ENCODE measurements around the gene AFF2. TPM values are rescaled to one million over a fixed set of nuclear protein-coding genes. Genes with fewer than 3 reads are reported as not detected.
"Not testable (repeated sequence)": the region's sequence is repeated elsewhere in the genome, so short reads cannot be mapped to it uniquely, and the experiment has no call there.

The AFF2 gene
- total RNA-seq, 2 donors from 2014 or later = 0.09 to 0.42 TPM

GRCh38 chrX:148871422-148872160, 371.2 kb downstream of the AFF2 start:
- intact Hi-C loops (cut with DNase I, micrococcal nuclease) = no loop called here
- ATAC-seq (no peak), DNase-seq (no peak)

DNA sequence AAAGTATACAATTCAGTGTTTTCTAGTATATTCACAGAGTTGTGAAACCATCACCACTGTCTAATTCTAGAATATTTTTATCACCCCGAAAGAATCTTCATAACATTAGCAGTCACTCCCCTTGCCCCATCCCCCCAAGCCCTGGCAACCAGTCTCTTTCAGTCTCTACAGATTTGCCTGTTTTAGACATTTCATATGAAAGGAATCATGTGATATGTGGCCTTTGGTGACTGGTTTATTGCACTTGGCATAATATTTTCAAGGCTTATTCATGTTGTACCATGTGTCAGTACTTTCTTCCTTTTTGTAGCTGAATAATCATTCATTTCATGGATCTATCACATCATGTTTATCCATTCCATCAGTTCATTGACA, 371.7 kb downstream of the AFF2 start:
- ATAC-seq (no peak), DNase-seq (no peak)
- intact Hi-C loops (cut with DNase I, micrococcal nuclease) = no loop called here

- no peak for ATAC-seq
- no peak for DNase-seq
- intact Hi-C loops (cut with DNase I, micrococcal nuclease) = no loop called here
Observed at GRCh38 chrX:148872881-148873280, 372.5 kb downstream of the AFF2 start.

GRCh38 chrX:148874636-148875246, 374.3 kb downstream of the AFF2 start:
- no peak for DNase-seq
- no peak for ATAC-seq
- intact Hi-C loops (cut with DNase I, micrococcal nuclease) = no loop called here

GRCh38 chrX:148878371-148878770, 378.0 kb downstream of the AFF2 start:
- no peak for ATAC-seq
- no peak for DNase-seq
- intact Hi-C loops (cut with DNase I, micrococcal nuclease) = no loop called here

- no peak for ATAC-seq
- intact Hi-C loops (cut with DNase I, micrococcal nuclease) = no loop called here
- DNase-seq = no peak
Observed at GRCh38 chrX:148885203-148885602, 384.8 kb downstream of the AFF2 start.

DNA sequence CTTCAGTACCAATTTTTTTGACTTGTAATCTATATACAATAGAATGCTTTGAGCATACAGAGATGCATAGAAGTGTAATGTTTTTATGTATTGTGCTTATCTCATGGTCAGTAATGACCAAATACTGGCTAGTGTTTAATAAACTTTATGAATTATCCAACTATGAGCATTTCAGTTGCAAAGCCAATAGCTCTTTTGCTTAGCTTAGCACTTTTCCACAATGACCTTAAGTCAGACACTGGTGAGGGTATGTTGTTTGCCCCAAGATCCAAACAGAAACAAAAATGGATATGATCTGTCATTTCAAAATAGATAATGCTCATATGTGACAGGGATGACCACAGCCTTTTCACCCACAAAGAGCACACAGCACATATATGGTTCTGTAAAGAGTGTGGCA, 393.0 kb downstream of the AFF2 start:
- ATAC-seq = no peak
- DNase-seq = no peak
- intact Hi-C loops (cut with DNase I, micrococcal nuclease) = no loop called here

DNA sequence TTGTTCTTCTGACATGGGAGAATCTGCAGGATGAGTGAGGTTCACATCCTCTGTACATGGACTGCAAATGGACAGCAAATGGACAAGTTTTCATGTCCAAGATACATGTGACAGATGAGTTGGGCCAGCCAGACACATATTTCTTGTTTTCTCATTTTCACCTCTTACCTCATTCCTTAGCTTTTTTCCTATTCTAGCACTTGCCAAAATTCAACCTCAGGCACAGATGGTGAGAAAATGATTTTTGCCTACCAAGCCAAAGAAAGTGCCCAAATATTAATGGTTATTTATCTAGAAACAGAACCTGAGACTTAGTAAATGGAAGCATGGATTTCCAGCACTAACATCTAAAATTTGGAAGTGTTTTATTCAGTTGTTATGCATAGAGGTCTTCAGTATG, 402.2 kb downstream of the AFF2 start:
- intact Hi-C loops (cut with DNase I, micrococcal nuclease) = no loop called here
- ATAC-seq (no peak), DNase-seq (no peak)

DNA sequence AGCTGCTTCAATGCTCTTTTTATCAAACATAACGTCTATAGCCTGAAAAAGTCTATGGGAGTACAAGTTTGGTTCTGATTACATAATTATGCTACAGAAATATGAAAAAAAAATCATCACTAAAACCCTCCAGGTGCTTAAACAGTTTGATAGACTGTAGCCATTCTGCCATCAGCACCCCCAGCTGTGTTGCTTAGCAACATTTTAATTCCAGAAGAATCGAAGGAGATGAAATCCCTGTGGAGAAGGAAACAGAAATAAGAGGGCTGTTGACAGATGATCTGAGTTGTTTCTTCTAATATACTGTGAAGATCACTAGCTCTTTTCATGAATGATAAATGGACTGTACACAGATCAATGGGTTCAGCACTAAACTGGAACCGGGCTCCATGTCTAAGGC, 402.8 kb downstream of the AFF2 start:
- intact Hi-C loops (cut with DNase I, micrococcal nuclease) = no loop called here
- ATAC-seq (no peak), DNase-seq (no peak)

DNA sequence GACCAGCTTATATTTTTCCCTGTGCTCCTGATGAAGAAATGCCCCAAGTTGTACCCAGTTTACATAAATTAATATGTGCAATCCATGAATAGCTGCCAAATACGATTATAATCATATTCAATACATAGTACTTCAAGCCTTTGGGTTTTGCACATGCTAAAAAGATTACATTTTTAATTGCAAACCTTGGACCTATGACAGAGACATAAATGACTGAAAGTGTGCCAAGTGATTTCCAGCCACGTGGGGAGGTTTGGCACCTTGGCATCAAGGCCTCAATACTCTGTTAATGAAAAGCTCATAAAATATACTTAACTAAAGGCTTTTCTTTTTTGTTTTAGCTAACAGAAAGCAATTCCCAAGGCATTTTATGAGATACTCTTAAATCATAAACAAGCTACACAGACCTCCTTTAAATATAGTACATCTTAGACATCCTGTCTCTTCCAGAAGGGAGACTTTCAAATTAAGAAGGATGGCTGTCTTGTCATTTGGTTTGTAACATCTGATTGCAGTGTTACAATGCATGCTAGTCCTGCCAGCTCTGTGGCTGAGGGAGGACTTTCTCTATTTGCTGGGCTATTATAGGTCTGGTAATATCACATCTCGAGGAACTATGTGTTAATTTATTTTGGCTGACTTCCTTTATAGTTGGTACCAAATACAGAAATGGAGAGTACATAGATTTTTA, 404.1 kb downstream of the AFF2 start:
- intact Hi-C loops (cut with DNase I, micrococcal nuclease) = no loop called here
- ATAC-seq (no peak), DNase-seq (no peak)

DNA sequence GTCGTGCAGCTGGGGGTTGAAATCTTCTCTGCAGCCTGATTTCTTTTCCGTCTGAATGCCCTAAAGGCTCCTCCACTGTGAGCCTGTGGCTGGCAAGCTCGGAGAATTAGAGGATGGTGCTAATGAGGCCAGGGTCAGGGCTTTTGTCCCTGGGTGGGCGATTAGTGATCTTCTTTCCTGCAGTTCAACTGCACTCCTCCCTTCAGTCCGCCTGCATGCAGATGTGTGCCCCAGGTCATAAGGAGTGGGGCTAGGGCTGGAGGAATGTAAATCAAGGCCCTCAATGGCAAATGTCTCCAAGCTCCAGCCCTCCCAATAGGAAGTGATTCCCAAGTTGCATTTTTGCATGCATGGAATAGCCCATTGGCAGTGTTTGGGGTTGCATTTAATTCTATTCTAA, 405.0 kb downstream of the AFF2 start:
- intact Hi-C loops (cut with DNase I, micrococcal nuclease) = no loop called here

DNA sequence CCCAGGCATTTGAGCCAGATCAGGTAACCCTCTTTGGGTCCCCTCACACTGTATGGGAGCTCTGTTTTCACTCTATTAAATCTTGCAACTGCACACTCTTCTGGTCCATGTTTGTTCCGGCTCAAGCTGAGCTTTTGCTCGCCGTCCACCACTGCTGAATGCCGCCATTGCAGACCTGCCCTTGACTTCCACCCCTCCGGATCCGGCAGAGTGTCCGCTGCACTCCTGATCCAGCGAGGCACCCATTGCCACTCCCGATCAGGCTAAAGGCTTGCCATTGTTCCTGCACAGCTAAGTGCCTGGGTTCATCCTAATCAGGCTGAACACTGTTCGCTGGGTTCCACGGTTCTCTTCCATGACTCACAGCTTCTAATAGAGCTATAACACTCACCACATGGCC, 406.2 kb downstream of the AFF2 start:
- intact Hi-C loops (cut with DNase I, micrococcal nuclease); DNase-seq; ATAC-seq: not testable (repeated sequence)

More for the DNA sequence above, 405.0 kb downstream of the AFF2 start:
- DNase-seq (no peak), ATAC-seq (no peak)

- intact Hi-C loops (cut with DNase I, micrococcal nuclease) = no loop called here
- DNase-seq = no peak
- no peak for ATAC-seq
Observed at GRCh38 chrX:148909758-148910157, 409.3 kb downstream of the AFF2 start.

- intact Hi-C loops (cut with DNase I, micrococcal nuclease) = no loop called here
- DNase-seq (no peak), ATAC-seq (no peak)
Observed at GRCh38 chrX:148913971-148914370, 413.6 kb downstream of the AFF2 start.

GRCh38 chrX:148914783-148915182, 414.4 kb downstream of the AFF2 start:
- ATAC-seq (no peak), DNase-seq (no peak)
- intact Hi-C loops (cut with DNase I, micrococcal nuclease) = no loop called here

DNA sequence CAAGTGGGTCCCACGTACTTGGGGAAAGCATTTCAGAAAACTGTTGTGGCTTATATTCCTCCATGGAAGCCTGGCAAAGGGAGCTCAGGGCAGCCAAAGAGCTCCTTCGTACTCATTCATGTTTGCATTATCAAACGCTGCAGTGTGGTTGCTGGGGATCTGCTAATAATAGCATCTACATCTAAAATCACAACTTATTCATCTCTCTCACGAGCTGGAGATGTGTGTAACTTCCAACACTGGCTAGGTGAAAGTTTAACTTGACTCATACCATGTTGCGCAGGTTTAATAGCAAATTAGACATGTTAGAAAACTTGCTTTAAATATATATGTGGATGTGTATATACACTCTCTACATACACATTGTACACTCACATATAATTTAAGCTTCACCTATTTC, 415.1 kb downstream of the AFF2 start:
- intact Hi-C loops (cut with DNase I, micrococcal nuclease) = no loop called here
- DNase-seq (no peak), ATAC-seq (no peak)

DNA sequence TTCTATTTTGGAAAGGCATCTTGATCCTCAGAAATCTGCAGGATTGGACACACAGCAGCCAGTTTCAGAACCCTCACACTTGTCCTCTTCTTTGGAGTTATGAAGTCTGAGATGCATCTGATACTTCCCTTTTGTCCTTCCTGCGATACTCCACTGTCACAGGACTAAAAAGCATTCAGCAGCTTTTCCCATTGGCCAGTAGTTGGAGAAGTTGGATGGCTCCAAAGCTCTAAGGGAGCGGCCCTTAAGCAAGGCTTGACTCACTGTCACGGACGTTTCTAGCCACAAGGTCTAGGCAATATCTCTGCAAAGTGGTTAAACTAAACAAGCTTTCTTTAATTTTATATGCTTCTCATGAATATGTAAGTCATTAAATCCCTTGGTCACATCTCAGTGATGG, 417.0 kb downstream of the AFF2 start:
- intact Hi-C loops (cut with DNase I, micrococcal nuclease) = no loop called here
- DNase-seq (no peak), ATAC-seq (no peak)

DNA sequence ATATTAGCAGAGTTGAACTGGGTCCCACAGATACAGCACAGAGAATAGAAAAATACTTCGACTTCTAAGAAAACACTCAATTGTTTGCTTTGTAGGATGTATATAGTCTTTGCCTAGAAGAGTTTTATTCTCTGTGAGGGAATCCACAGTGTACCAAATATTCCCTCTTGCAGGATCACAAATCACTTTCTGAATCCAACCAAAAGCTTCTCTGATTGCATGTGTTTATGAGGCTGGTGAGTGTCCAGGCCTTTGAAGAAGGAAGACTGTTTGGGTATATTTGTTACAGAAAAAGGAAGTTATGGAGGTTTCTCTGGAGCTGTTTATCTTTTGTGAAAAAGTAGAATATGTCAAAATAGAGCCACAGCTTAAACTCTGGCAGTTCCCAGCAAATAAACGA, 423.2 kb downstream of the AFF2 start:
- DNase-seq = no peak
- no peak for ATAC-seq
- intact Hi-C loops (cut with DNase I, micrococcal nuclease) = loop anchor here in 1 of 2 donors (10.0 kb wide), 1 partner anchor 61 kb away; no protein-coding TSS in a partner anchor

GRCh38 chrX:148926371-148926770, 426.0 kb downstream of the AFF2 start:
- intact Hi-C loops (cut with DNase I, micrococcal nuclease) = loop anchor here in 1 of 2 donors (10.0 kb wide), 1 partner anchor 58 kb away; no protein-coding TSS in a partner anchor
- DNase-seq (no peak), ATAC-seq (no peak)

DNA sequence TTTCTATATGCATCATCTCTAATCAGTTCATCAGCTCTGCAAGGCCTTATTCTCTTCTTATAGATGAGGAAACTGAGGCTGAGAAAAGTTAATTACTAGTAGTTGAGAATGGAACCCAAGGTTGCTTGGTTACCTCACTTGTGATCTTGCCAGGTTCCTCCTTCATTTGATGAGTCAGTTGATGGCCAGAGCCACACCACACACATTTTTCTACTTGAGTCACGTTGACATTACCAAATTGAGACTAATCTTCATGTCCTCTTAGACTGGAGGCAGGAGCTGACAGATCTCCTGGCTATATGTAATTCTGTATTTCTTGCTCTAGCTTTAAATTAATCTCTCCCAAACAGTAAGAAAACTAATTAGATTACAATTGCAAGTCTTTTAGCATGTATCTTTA, 428.4 kb downstream of the AFF2 start:
- intact Hi-C loops (cut with DNase I, micrococcal nuclease) = loop anchor here in 1 of 2 donors (10.0 kb wide), 1 partner anchor 56 kb away; no protein-coding TSS in a partner anchor
- no peak for DNase-seq
- no peak for ATAC-seq
